Stimulated activated CD4-positive, alpha-beta T cell treated with anti-CD3 and anti-CD28 coated beads, Interleukin-2, amount 100 ng/mL, for 4 hours (primary cell): ENCODE results near the gene ADD3.
"Not testable (repeated sequence)": the region's sequence is repeated elsewhere in the genome, so short reads cannot be mapped to it uniquely, and the experiment has no call there.

Source experiments
- DNase-seq: peaks from one replicate; pipeline ENCODE4 v3.0.0-alpha.2; 2020; ENCODE audit warnings: low read depth

Gene ADD3

GRCh38 chr10:109977382-109977806, 30.4 kb upstream of the ADD3 start:
- no peak for DNase-seq

- DNase-seq, result peak; percentile 41
These were observed 29.3 kb upstream of the ADD3 start for GRCh38 chr10:109978481-109978880.

GRCh38 chr10:109979215-109979614, 28.6 kb upstream of the ADD3 start:
- DNase-seq, result no peak

- DNase-seq, result no peak
These were observed 26.1 kb upstream of the ADD3 start for GRCh38 chr10:109981650-109982049.

- DNase-seq, result no peak
These were observed 25.7 kb upstream of the ADD3 start for GRCh38 chr10:109982123-109982522.

GRCh38 chr10:109982812-109983211, 25.0 kb upstream of the ADD3 start:
- DNase-seq, result no peak

GRCh38 chr10:109984013-109984412, 23.8 kb upstream of the ADD3 start:
- no peak for DNase-seq

- not testable (repeated sequence) for DNase-seq
These were observed 22.0 kb upstream of the ADD3 start for GRCh38 chr10:109985768-109986167.

- DNase-seq, result no peak
These were observed 20.2 kb upstream of the ADD3 start for GRCh38 chr10:109987452-109988211.

- no peak for DNase-seq
These were observed 19.6 kb upstream of the ADD3 start for GRCh38 chr10:109988212-109988596.

- no peak for DNase-seq
These were observed 16.4 kb upstream of the ADD3 start for GRCh38 chr10:109991266-109991855.

GRCh38 chr10:109992485-109992884, 15.3 kb upstream of the ADD3 start:
- DNase-seq, result no peak

GRCh38 chr10:109993551-109994330, 14.0 kb upstream of the ADD3 start:
- no peak for DNase-seq

- no peak for DNase-seq
These were observed 12.8 kb upstream of the ADD3 start for GRCh38 chr10:109994711-109995577.

- DNase-seq, result no peak
These were observed 12.2 kb upstream of the ADD3 start for GRCh38 chr10:109995595-109995994.

- DNase-seq, result no peak
These were observed 11.6 kb upstream of the ADD3 start for GRCh38 chr10:109996225-109996624.

GRCh38 chr10:109996766-109997171, 11.0 kb upstream of the ADD3 start:
- no peak for DNase-seq

GRCh38 chr10:109997233-109997632, 10.6 kb upstream of the ADD3 start:
- no peak for DNase-seq

GRCh38 chr10:109998513-109998912, 9.3 kb upstream of the ADD3 start:
- no peak for DNase-seq

- DNase-seq, result no peak
These were observed 4.8 kb upstream of the ADD3 start for GRCh38 chr10:110002801-110003523.

- DNase-seq, result no peak
These were observed 4.3 kb upstream of the ADD3 start for GRCh38 chr10:110003524-110003885.
